NCI-H1092 treated with DMSO at 0.1 percent for 48 hours (cell line): Measurements from ENCODE around the gene CALCOCO1.
A peak's percentile ranks its signal among the peaks of the same experiment; 100 is the strongest.
"Not testable (repeated sequence)": the region's sequence is repeated elsewhere in the genome, so short reads cannot be mapped to it uniquely, and the experiment has no call there.

Experiments used
- DNase-seq: peaks from one replicate; lab custom pipeline; 2025; lab: John Stamatoyannopoulos, UW

Gene CALCOCO1

GRCh38 chr12:53698948-53699677, 28.1 kb downstream of the CALCOCO1 start:
- DNase-seq: no peak

DNA sequence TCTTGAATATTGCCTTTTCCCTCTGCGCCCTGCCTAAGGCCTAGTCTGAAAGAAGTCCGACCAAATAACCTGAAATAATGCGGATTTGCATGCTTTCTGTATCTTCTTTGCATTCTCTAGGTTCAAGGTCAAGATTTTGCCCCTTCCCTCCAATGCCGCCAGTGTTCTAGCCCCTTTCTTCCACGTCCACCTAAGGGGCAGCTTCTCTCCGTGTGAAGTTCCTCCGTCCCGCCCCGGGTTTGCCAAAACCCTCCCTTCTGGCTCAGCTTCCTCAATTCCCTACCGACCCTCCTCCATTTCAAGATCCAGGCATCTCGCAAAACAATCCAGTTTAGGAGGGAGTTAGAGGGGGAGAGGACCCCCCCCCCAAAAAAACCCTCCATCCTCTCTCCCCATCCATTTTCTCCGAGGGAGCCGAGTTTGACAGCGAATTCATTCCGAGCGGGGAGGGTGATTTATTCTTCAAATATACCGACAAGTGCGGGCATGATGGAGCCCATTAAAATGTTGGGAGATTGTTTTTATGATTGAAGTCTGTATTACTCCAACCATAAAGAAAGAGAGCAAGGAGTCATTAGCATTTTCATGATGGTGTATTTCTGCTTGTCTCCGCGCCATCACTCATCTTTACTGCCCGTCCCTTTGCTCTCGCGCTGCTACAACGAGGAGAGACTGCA, 30.5 kb downstream of the CALCOCO1 start:
- DNase-seq: no peak

- peak; percentile 92 for DNase-seq
Observed at GRCh38 chr12:53696285-53696654, 31.0 kb downstream of the CALCOCO1 start.

DNA sequence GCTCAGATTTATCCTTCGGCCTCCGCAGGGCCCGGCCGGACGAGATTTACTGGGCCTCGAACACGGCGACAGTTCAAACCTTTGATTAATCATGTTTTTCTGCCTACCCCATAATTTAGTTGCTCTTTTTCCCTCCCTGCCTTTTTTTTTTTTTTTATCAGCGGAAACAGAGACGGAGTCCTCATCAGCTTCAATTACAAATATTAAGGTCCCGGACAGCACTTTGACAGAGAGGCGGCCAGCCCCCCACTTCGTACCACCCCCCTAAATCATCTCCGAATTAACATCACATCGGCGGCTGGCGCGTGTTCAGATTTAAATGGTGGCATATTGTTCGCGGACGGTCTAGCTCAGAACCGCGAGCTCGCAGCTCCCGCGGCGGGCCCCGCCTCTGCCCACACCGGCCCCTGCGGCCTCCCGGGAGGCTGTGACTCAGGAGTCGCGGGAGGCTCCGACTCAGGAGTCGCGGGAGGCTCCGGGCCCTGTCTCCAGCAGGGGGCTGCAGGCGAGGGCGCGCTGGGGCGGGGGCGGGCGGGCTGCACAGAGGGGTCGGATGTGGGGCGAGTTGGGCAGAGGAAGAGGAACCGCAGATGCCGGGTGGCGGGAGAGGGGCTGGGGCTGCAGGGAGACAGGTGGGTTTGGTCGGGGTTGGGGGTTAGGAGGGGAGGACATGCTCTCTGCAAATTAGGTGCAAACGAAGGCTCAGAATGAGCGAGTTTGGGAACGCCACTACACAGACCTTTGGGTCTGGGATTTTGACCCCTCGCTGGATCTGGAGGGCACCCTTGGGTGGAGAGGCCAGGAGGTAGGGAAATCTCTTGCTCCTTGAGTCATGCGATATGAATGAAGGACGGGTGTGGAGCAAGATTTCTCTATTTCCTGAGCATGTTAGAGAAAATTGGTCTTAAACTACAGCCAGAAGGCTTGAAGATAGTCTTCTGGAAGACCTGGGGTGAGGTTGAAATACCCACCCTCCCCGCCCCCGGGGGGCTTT, 31.8 kb downstream of the CALCOCO1 start:
- DNase-seq: peak; percentile 37

GRCh38 chr12:53694756-53695151, 32.5 kb downstream of the CALCOCO1 start:
- no peak for DNase-seq

DNA sequence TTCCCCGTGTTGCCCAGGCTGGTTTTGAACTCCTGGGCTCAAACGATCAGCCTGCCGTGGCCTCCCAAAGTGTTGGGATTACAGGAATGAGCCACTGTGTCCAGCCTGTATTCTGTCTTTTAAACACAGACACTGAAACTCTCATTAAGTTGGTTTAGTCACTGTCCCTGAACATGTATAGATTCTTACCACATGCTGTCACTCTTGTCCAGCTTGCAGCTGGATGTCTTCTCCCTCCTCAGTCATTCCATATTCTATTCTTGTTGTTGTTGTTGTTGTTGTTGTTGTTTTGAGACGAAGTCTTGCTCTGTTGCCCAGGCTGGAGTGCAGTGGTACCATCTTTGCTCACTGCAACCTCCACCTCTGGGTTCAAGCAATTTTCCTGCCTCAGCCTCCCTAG, 39.1 kb downstream of the CALCOCO1 start:
- DNase-seq: no peak

DNA sequence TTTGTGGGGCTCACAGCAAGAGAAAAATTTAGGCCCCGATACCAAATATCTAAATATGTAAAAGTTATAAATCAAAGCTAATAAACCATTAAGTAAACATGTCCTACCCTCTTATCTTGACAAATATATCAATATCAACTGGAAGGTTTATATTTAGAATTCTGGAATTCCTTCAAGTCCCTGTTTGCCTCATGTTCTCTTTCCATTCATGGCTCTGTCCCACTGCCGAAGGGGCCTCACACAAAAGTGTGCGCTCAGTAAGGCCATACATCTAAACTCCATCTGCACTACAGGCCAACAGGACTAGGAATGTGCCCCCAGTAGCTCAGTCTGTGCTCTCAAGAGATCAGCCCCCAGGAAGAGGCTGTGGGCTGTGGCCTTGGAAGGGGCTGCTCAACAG, 40.8 kb downstream of the CALCOCO1 start:
- no peak for DNase-seq

DNA sequence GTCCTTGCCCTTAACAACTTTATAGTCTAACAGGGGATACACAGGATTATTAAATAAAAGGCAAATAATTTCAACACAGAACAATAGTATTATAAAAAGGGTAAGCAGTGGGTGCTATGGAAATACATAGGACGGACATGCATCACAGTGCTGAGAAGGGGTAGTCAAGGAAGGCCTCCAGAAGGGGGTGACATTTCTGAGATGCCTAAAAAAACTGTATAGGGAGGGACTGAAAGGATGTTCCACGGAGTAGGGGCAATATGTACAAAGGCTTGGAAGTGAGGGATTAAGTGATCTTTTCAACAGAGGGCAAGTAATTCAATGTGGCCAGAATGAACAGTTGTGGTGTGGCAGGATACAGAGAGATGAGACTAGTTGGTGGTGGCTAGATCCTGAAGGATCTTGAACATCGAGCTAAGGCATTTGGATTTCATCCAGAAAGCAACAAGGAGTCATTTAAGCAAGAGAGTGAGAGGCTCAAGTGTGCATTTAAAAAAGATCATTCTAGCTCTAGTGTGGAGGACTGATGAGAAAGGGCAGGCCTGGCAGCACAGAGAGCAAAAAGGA, 42.5 kb downstream of the CALCOCO1 start:
- no peak for DNase-seq

DNA sequence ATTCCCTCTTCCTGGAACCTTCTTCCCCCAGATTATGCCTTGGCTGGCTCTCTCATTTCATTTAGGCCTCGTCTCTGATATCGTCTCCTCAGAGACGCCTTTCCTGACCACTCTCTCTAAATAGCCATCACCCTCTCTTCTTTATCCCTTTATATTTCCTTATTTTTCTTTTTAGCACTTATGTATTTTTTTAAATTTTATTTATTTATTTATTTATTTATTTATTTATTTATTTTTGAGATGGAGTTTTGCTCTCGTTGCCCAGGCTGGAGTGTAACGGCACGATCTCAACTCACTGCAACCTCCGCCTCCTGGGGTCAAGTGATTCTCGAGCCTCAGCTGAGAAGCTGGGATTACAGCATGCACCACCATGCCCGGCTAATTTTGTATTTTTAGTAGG, 43.3 kb downstream of the CALCOCO1 start:
- no peak for DNase-seq

GRCh38 chr12:53683494-53683893, 43.8 kb downstream of the CALCOCO1 start:
- no peak for DNase-seq

- DNase-seq: not testable (repeated sequence)
Observed at GRCh38 chr12:53680061-53680460, 47.2 kb downstream of the CALCOCO1 start.

- DNase-seq: no peak
Observed at GRCh38 chr12:53677800-53678148, 49.5 kb downstream of the CALCOCO1 start.

- no peak for DNase-seq
Observed at GRCh38 chr12:53677016-53677799, 50.0 kb downstream of the CALCOCO1 start.

GRCh38 chr12:53676656-53677015, 50.6 kb downstream of the CALCOCO1 start:
- DNase-seq: no peak

GRCh38 chr12:53675701-53676607, 51.3 kb downstream of the CALCOCO1 start, which contains the start of gene ATP5MC2:
TSS of gene ATP5MC2 (minus strand) at chr12:53676083. CDS start at chr12:53672614, 3,469 bp downstream.
- DNase-seq: peak; percentile 96

DNA sequence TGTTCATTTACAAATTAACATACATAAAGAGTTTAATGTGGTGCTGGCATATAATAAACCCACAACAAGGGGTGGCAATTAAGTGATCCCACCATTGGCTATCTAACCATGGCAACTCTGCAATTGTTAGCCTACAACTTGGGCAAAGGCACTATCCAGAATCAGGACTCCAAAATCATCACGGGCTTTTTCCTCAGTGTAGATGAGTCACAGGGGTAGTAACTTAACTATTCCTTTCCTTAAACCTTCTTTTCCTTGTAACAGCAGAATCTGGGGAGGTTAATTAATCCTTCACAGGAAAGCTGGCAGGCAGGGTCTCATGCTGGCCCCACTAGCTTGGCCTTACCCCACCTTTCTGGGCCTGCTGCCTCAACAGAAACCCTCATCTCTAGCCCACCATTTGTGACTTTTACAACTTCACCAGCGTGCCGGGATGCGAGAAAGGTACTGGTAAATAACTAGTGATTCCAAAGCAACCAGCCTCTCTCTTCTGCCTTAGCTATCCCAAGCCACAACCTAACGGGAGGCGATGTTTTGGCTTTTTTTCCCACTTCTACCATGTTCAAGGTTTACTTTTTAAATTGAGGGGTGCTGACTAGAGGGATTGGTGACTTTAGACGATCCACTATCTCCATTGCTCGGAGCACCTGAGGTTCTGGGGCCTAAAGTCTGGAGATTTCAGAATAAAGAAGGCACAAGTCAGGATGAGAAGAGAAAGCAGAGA, 52.1 kb downstream of the CALCOCO1 start:
- DNase-seq: no peak

DNA sequence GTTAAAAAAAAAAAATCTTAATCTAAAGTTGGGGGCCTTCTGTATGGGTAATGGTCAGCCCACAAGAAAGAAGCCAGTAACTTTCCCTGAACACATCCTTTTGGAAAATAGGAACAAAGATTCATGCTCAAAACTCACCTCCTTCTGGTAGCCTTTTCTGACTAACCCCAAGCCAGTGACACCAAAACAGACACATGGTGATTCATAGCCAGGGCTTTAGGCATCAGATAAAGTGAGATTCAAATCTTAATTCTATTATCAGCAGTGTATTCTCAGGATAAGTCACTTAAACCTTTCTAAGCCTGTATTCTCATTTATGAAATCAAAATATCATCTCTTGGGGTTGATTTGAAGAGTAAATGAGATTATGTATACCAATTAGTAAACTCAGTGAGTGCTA, 56.3 kb downstream of the CALCOCO1 start:
- DNase-seq: no peak

GRCh38 chr12:53670308-53670707, 56.9 kb downstream of the CALCOCO1 start:
- DNase-seq: no peak

DNA sequence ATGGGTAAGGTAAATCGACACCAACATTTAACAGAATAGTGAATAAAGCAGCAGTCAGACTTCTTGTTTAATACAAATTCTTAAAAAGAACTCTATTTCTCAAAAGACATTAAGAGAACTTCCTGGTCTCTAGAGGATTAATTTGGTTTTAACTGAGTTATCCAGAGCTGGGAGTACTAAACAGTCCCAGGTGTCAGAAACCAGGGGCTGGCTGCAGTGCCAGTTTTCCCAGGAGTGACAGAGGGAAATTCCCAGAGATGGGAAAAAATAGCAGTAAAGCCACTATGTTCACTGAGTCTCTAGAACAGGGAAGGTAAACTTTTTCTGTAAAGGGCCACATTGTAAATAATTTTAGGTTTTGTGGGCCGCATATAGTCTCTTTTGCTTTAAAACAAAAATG, 60.2 kb downstream of the CALCOCO1 start:
- no peak for DNase-seq

DNA sequence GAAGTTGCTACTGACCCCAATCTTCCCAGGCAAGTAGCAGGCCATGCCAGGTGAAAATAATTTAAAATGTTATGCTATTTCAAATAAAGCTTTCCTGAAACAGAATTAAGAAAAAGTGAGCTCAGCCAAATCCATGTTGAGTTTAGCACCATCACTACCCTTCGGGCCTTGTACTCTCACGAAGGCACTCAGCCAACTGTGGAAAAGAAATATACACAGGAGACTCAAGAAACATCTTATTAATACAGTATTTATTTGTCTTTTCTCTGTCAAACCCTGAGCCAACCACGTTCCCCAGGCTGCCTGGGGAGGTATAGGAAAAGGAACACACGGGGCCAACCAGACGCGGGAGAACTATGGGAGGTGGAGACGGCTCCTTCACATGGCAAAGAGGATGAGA, 62.3 kb downstream of the CALCOCO1 start:
- no peak for DNase-seq
